ENCODE results near the gene RTN3.

- peak; percentile 68 to 87 (median 75); a peak in 5 of 6 replicates for TF ChIP-seq CTCF (IDR thresholded peaks at IDR 0.05 in 2 of 3, conservative IDR thresholded peaks at IDR 0.05 in 1 of 3; ENCODE audit: borderline replicate concordance in 1 of 3, insufficient read depth in 1 of 3, low read depth in 2 of 3, low read length in 2 of 3)
- TF ChIP-seq SRF (IDR thresholded peaks at IDR 0.05; ENCODE audit: low read depth) = no peak
- TF ChIP-seq EZH2 (IDR thresholded peaks at IDR 0.05) = no peak
- no peak for TF ChIP-seq POLR2A (IDR thresholded peaks at IDR 0.05; ENCODE audit: borderline replicate concordance, extremely low read depth, insufficient read depth, insufficient read length)
- no peak for TF ChIP-seq EZH2phosphoT487 (IDR thresholded peaks at IDR 0.05; ENCODE audit: borderline replicate concordance)
- no peak for TF ChIP-seq SP1 (IDR thresholded peaks at IDR 0.05; ENCODE audit: low read depth)
Observed at GRCh38 chr11:63635762-63636465, 45.4 kb upstream of the RTN3 start.
